Testis (tissue), 3 donors: ENCODE results near the gene PUM1. TPM values are rescaled to one million over a fixed set of nuclear protein-coding genes. Genes with fewer than 3 reads are reported as not detected.

ENCODE experiments used
- DNase-seq: peaks from one replicate; pipeline ENCODE4 v3.0.0-alpha.2; 2019
- H3K27ac ChIP-seq, 2 donors: fragments of 200-600 bp; sonication (generic); one replicate each; pipeline ENCODE4 v1.5.1; 2019
- H3K27me3 ChIP-seq: fragments of 200-600 bp; sonication (generic); one replicate; pipeline ENCODE4 v1.5.1; 2019
- H3K36me3 ChIP-seq: fragments of 200-600 bp; sonication (generic); one replicate; pipeline ENCODE4 v1.5.1; 2017; ENCODE audit warnings: low read depth; ENCODE audit errors: missing control alignments
- H3K4me1 ChIP-seq: fragments of 200-600 bp; sonication (generic); one replicate; pipeline ENCODE4 v1.5.1; 2019
- H3K4me3 ChIP-seq, 2 donors: fragments of 200-600 bp; sonication (generic); one replicate each; pipeline ENCODE4 v1.5.1; 2017 to 2019
- H3K9me3 ChIP-seq: fragments of 200-600 bp; sonication (generic); one replicate; pipeline ENCODE4 v1.5.1; 2017
- CTCF ChIP-seq, 3 experiments: fragments of 450-650 bp in 2 of 3; fragments of 200-600 bp in 1 of 3; sonication (generic) in 1 of 3; IDR thresholded peaks; one replicate each; pipeline ENCODE4 v1.5.1; 2016 to 2019; ENCODE audit warnings: antibody characterized with exemption in 3 of 3, mild to moderate bottlenecking in 2 of 3, moderate library complexity in 1 of 3
- POLR2A ChIP-seq: fragments of 450-650 bp; IDR thresholded peaks from one replicate; pipeline ENCODE4 v1.6.1; 2017; ENCODE audit warnings: antibody characterized with exemption, mild to moderate bottlenecking, moderate library complexity
- WGBS, 2 donors: methylation state at CpG; one replicate each; pipeline ENCODE4 v1.1.5; 2018; 5-methylcytosine and 5-hydroxymethylcytosine counted together
- intact Hi-C: fragments of 100-400 bp; cut with DNase I; formaldehyde crosslinking; loops from one replicate; pipeline ENCODE4 v1.15.1; 2023; ENCODE audit warnings: low total_unique reads
- polyA plus RNA-seq: library from polyadenylated mRNA; stranded (reverse); fragments of 350-450 nt; fragmentation: Illumina TruSeq; extraction: RNeasy Lipid Tissue Mini Kit (QIAGEN cat#74804); gene quantifications from one replicate; pipeline ENCODE4 v1.2.3, GENCODE V29; 2014; ENCODE audit warnings: low read depth, low replicate concordance; ENCODE audit not compliant: insufficient read depth
- total RNA-seq, 2 donors: library from RNA; depleted of rRNA; stranded (reverse); fragments of >200 nt; gene quantifications; one replicate each; pipeline ENCODE4 v1.2.3, GENCODE V29; 2016

PUM1 gene
- total and polyA plus RNA-seq, 3 donors from 2014 or later: 41.3 to 89.0 (median 70.5) TPM

GRCh38 chr1:30964706-30965105, 100.8 kb downstream of the PUM1 start:
- H3K4me1 ChIP-seq: peaks cover 13% of the 10 kb centered on the region
- H3K9me3 ChIP-seq: no peaks in the 10 kb centered on the region
- peak; percentile 42 for DNase-seq
- no peak overlapping the region for H3K4me3 ChIP-seq
- TF ChIP-seq POLR2A: no peak
- no peak for TF ChIP-seq CTCF (IDR thresholded peaks at IDR 0.05)
- H3K27ac ChIP-seq: no peak overlapping the region
- intact Hi-C loops: no loop called here
- WGBS, 2 donors: 46 to 52% methylated on average over 7 of the region's 7 CpGs
- H3K36me3 ChIP-seq: no peaks in the 10 kb centered on the region
- no peaks in the 10 kb centered on the region for H3K27me3 ChIP-seq

- H3K27me3 ChIP-seq: no peaks in the 10 kb centered on the region
- no peaks in the 10 kb centered on the region for H3K36me3 ChIP-seq
- no peak overlapping the region for H3K27ac ChIP-seq
- no peak overlapping the region for H3K4me3 ChIP-seq
- TF ChIP-seq CTCF (IDR thresholded peaks at IDR 0.05) (no peak), POLR2A (no peak)
- 79 to 81% methylated on average over 6 of the region's 6 CpGs for WGBS, 2 donors
- peaks cover 13% of the 10 kb centered on the region for H3K4me1 ChIP-seq
- no peak for DNase-seq
- no peaks in the 10 kb centered on the region for H3K9me3 ChIP-seq
- intact Hi-C loops: no loop called here
These were observed 102.7 kb downstream of the PUM1 start for GRCh38 chr1:30962609-30963508.

- intact Hi-C loops: no loop called here
- H3K27ac ChIP-seq: no peak overlapping the region
- 68 to 84% methylated on average over 4 of the region's 4 CpGs for WGBS, 2 donors
- no peaks in the 10 kb centered on the region for H3K36me3 ChIP-seq
- no peaks in the 10 kb centered on the region for H3K4me1 ChIP-seq
- H3K4me3 ChIP-seq: no peak overlapping the region
- no peaks in the 10 kb centered on the region for H3K27me3 ChIP-seq
- H3K9me3 ChIP-seq: no peaks in the 10 kb centered on the region
- no peak for DNase-seq
- TF ChIP-seq POLR2A: no peak
- TF ChIP-seq CTCF (IDR thresholded peaks at IDR 0.05): no peak
These were observed 107.8 kb downstream of the PUM1 start for GRCh38 chr1:30957560-30958222.

GRCh38 chr1:30955448-30956015, 110.0 kb downstream of the PUM1 start:
- no peak overlapping the region for H3K4me3 ChIP-seq
- no peaks in the 10 kb centered on the region for H3K4me1 ChIP-seq
- 52 to 65% methylated on average over 1 of the region's 1 CpG for WGBS, 2 donors
- no peak overlapping the region for H3K27ac ChIP-seq
- no peaks in the 10 kb centered on the region for H3K9me3 ChIP-seq
- DNase-seq: no peak
- intact Hi-C loops: no loop called here
- no peaks in the 10 kb centered on the region for H3K36me3 ChIP-seq
- no peaks in the 10 kb centered on the region for H3K27me3 ChIP-seq
- TF ChIP-seq POLR2A (no peak), CTCF (IDR thresholded peaks at IDR 0.05) (no peak)
